Astrocyte of the spinal cord (primary cell): ENCODE data around the gene ACVR2B.
"Not testable (repeated sequence)": the region's sequence is repeated elsewhere in the genome, so short reads cannot be mapped to it uniquely, and the experiment has no call there.

ENCODE experiments used
- DNase-seq: peaks from one replicate; pipeline ENCODE4 v3.0.0; 2011; ENCODE audit warnings: low read depth, low spot score
- H3K4me3 ChIP-seq: 2 replicates; pipeline ENCODE4 v1.5.1; 2011; ENCODE audit warnings: low read depth, mild to moderate bottlenecking, low read length, moderate library complexity
- in situ Hi-C: cut with HindIII; loops from 2 replicates; pipeline ENCODE4 v1.10.0; 2017; ENCODE audit warnings: low sequenced_read_pairs
- TF ChIP-seq, protein P1 (sequence below): IDR thresholded peaks from 2 replicates; pipeline ENCODE4 v1.5.1; 2012; ENCODE audit warnings: low read depth, mild to moderate bottlenecking, low read length, inconsistent platforms

Gene ACVR2B

DNA sequence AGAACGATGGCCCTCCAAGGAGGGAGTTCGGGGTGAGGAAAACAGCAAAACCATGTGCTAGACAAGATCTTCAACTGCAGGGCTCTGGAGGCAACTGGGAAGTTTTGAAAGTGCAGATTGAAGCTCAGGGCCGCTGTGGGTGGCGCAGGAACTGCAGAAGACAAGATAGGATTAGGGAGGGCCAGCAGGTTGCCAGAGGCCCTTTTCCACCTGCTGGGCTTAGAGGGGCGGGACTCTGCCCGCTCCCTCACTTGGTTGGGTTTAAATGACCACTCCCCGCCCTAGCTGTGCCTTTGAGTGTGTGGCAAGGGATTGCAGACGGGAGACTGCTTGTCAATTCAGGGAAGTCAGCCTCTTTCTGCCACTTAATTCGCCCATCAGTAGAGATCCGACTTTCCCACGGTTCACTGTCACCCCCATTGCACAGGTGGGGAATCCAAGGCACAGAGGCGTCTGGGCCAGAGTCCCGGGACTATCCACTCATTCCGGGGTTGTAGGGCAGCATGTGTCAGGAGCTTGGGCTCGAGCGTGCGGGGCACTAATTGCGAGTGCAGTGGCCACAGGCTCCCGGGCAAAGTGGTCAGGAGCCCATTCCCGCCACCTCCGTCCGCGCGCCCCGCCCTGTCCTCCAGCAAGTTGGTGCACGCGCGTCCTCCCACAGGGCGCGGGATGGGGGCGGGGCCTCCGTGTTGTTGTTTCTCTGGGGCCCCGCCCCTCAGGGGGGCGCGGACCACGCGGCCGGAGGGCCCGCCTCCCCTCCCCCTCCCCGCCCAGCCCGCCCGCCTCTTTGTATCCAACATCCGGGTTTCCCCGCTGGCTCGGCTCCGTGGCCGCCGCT is at the start of gene ACVR2B:
ACVR2B (plus strand) TSS at position 816 of the 838 bp plus-strand sequence. CDS start 433 bp downstream, outside the sequence.
- DNase-seq, result peak; percentile 66
- in situ Hi-C loops, result no loop called here
- TF ChIP-seq, protein P1, sequence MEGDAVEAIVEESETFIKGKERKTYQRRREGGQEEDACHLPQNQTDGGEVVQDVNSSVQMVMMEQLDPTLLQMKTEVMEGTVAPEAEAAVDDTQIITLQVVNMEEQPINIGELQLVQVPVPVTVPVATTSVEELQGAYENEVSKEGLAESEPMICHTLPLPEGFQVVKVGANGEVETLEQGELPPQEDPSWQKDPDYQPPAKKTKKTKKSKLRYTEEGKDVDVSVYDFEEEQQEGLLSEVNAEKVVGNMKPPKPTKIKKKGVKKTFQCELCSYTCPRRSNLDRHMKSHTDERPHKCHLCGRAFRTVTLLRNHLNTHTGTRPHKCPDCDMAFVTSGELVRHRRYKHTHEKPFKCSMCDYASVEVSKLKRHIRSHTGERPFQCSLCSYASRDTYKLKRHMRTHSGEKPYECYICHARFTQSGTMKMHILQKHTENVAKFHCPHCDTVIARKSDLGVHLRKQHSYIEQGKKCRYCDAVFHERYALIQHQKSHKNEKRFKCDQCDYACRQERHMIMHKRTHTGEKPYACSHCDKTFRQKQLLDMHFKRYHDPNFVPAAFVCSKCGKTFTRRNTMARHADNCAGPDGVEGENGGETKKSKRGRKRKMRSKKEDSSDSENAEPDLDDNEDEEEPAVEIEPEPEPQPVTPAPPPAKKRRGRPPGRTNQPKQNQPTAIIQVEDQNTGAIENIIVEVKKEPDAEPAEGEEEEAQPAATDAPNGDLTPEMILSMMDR, result no peak
- peak within 1 kb of the TSS; percentile 67 for H3K4me3 ChIP-seq

DNA sequence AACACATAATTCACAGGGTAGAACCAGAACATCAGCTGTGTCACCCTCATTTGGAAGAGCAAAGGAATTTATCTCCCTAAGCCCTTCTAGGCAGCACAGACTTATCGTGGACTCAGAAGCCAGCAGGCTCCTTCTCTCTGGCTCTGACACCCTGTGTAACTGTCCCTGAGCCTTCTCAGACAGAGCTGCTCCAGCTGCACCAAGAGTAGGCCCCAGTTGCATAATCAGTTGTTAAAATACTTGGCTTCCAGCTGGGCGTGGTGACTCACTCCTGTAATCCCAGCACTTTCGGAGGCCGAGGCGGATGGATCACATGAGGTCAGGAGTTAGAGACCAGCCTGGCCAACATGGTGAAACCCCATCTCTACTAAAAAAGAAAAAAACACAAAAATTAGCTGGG is 49.4 kb upstream of the ACVR2B start:
- H3K4me3 ChIP-seq, result no peak overlapping the region
- TF ChIP-seq, protein P1, result no peak
- DNase-seq, result peak; percentile 72
- in situ Hi-C loops, result no loop called here

DNA sequence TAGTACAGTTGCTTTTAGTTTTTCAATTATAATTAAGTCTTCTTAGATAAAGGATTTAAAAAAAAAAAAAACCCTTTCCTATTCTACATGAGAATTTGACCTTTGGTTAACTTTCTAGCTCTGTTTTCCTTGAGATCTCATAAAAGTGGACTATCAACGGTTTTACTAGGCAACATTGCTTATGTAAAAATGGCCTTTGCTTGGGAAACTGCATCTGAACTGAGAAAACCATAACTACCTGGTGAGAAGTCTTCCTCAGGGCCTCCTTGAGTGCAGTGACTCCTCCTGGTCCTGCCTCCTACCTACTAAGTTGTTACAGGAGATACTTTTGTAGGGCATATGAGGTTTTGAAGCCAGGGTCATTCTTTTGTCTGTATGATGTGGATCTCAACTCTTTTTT is 42.1 kb upstream of the ACVR2B start:
- in situ Hi-C loops, result no loop called here
- TF ChIP-seq, protein P1, result no peak
- DNase-seq, result no peak
- no peak overlapping the region for H3K4me3 ChIP-seq

DNA sequence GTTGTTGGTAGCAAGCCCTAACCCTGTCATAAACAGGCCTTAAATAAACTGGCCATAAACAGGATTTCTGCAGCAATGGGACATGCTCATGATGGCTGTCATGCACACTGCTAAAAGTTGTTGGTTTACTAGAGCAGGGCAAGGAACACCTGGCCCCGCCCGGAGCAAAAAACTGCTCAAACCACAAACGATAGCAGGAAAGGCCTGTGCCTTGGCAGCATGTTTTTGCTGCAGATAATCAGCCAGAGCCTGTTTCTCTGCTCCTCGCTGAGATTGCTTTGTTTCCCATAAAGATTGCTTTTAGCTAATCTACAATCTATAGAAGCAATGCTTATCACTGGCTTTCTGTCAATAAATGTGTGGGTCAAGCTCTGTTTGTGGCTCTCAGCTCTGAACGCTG is 32.9 kb upstream of the ACVR2B start:
- H3K4me3 ChIP-seq, in situ Hi-C loops, DNase-seq: not testable (repeated sequence)

DNA sequence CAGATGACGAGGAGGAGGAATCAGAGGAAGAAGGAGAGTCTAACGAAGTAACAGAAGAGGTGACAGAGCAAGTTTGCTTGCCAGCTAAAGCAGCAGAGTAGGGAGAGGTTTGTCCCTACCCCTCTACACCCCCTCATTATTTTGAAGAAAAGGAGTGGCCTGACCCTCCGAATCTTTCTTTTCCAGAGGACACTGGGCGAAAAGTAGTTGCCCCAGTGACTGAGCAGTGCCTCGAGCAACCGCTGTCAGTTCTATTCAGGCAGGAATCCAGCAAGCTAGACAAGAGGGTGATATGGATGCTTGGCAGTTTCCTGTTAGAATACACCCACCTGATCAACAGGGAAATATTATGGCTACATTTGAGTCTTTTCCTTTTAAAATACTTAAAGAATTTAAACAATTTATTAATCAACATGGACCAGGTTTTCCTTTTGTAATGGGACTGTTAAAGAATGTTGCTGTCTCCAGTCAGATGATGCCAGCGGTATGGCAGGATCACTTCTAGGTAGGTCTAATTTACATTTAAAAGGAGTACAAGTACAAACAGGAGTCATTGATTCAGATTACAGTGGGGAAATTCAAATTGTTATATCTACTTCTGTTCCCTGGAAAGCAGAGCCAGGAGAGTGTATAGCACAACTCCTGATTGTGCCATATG is 31.9 kb upstream of the ACVR2B start:
- in situ Hi-C loops, result no loop called here
- DNase-seq, result no peak
- TF ChIP-seq, protein P1, result no peak
- H3K4me3 ChIP-seq, result no peak overlapping the region

DNA sequence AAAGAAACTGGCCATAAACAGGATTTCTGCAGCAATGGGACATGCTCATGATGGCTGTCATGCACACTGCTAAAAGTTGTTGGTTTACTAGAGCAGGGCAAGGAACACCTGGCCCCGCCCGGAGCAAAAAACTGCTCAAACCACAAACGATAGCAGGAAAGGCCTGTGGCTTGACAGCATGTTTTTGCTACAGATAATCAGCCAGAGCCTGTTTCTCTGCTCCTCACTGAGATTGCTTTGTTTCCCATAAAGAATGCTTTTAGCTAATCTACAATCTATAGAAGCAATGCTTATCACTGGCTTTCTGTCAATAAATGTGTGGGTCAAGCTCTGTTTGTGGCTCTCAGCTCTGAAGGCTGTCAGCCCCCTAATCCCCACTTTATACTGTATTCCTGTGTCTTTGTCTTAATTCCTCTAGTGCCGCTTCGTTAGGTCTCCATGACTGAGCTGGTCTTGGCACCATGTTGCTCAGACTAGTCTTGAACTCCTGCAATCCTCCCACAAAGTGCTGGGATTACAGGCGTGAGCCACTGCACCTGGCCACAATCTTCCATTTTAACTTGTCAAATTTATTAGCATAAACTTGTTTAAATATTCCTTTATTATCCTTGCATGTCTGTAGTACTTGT is 26.8 kb upstream of the ACVR2B start:
- in situ Hi-C loops, H3K4me3 ChIP-seq, DNase-seq: not testable (repeated sequence)

DNA sequence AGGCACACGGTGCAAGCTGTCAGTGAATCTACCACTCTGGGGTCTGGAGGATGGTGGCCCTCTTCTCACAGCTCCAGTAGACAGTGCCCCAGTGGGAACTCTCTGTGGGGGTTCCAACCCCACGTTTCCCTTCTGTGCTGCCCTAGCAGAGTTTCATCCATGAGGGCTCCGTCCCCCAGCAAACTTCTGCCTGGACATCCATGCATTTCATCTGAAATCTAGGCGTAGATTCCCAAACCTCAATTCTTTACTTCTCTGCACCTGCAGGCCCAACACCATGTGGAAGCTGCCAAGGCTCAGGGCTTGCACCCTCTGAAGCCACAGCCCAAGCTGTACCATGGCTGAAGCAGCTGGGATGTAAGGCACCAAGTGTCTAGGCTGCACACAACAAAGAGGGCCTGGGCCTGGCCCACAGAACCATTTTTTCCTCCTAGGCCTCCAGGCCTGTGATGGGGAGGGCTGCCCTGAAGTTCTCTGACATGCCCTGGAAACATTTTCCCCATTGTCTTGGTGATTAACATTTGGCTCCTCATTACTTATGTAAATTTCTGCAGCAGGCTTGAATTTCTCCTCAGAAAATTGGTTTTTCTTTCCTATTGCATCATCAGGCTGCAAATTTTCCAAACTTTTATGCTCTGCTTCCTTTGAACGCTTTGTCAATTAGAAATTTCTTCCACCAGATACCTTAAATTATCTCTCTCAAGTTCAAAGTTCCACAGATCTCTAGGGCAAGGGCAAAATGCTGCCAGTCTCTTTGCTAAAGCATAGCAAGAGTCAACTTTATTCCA is 20.6 kb upstream of the ACVR2B start:
- H3K4me3 ChIP-seq, in situ Hi-C loops, DNase-seq: not testable (repeated sequence)

DNA sequence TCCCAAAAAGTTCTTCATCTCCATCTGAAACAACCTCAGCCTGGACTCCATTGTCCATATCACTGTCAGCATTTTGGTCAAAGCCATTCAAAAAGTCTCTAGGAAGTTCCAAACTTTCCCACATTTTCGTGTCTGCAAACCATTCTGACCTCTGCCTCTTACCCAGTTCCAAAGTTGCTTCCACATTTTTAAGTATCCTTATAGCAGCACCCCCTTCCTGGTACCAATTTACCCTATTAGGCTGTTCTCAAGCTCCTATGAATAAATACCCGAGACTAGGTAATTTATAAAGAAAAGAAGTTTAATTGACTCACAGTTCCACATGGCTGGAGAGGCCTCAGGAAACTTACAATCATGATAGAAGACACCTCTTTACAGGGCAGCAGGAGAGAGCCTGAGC is 20.0 kb upstream of the ACVR2B start:
- DNase-seq, H3K4me3 ChIP-seq, in situ Hi-C loops: not testable (repeated sequence)

DNA sequence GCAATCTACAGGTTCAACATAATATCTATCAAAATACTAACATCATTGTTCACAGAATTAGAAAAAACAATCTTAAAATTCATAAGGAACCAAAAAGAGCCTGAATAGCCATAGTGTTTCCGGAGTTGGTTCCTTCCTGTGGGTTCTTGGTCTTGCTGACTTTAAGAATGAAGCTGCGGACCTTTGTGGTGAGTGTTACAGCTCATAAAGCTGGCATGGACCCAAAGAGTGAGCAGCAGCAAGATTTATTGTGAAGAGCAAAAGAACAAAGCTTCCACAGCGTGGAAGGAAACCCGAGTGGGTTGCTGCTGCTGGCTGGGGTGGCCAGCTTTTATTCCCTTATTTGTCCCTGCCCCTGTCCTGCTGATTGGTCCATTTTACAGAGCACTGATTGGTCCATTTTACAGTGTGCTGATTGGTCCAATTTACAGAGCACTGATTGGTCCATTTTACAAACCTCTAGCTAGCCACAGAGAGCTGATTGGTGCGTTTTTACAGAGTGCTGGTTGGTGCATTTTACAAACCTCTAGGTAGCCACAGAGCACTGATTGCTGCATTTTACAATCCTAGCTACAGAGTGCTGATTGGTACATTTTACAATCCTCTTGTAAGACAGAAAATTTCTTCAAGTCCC is 15.1 kb upstream of the ACVR2B start:
- DNase-seq, result peak; percentile 40
- in situ Hi-C loops, H3K4me3 ChIP-seq: not testable (repeated sequence)

DNA sequence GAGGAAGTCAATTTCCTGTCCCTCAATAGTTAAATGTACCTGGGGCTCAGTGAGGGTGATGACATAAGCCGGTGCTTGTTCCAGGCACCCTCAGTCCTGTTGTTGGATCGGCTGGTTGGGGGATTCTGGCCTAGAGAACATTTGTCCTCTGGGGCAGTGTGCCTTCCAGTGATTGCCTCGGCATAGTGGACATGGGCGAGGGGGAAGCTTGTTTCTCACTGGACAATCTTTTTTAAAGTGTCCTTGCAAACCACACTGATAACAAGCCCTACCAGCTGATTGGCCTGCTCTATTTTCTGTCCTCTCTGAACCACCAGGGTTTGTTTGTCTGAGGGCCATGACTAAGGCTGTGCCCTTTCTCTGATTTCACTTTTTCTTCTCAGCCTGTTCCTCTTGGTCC is 10.5 kb upstream of the ACVR2B start:
- H3K4me3 ChIP-seq, in situ Hi-C loops, DNase-seq: not testable (repeated sequence)
